HG03039 (cell line): ENCODE measurements around the gene OR2F2.

Source experiments
- ATAC-seq: cut with Tn5 transposase; IDR thresholded peaks from one replicate; pipeline ENCODE4 v1.9.1; 2021; ENCODE audit warnings: mild to moderate bottlenecking, moderate library complexity; ENCODE audit not compliant: unreplicated experiment

The OR2F2 gene

GRCh38 chr7:143913945-143914615, 21.0 kb upstream of the OR2F2 start:
- ATAC-seq, result no peak

DNA sequence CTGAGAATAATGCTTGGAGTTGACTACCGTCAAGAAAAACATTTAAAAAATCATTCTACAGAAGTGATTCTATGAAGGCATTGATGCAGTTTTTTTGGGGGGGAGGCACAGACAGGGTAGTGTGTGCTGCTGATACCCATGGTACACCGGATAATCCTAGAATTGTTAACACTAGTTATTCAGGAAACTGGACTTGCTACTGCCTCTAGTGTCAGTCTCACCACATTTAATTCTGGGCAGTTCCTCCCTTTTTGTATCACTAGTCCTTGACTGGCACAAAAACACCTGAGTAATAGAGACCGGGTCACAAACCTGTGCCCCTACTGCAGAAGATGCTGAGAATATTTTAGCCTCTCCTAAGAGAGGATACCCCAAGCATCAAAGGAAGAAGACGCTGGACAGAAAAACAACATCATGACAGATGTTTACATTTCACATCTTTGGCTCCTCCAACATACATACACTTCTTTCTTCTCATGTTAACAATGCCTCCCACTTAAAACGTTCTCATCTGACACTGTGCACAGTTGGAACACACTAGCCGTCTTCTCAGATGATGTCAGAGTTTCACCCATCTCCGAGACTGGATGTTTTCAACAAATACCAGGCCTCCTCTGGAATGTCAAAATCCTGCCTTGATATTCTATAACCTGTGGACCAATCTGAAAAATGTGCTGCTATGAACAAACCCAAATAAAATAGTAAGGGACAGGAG, 19.9 kb upstream of the OR2F2 start:
- ATAC-seq, result no peak

DNA sequence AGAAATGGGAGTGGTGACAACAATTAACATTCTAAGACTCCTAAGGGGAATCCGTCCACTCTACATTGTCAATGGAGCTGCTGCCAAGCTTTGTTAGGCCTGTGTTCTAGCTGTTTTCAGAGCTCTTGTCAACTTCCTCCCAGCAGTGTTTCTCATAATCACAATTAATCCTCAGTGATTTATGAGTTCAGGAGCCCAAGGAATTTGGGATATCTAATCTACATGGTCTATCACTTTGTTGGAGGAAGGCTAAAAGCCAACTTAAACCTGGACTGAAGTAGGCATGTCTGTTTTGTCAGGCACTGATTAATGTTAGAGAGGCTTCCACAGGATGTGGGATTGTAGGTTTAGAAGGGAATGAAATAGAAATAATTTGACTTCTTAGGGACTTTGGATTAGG, 10.2 kb upstream of the OR2F2 start:
- no peak for ATAC-seq

GRCh38 chr7:143929224-143929920, 5.7 kb upstream of the OR2F2 start:
- ATAC-seq, result peak; percentile 67

- ATAC-seq, result no peak
Measured at GRCh38 chr7:143931739-143932138, 3.3 kb upstream of the OR2F2 start.

DNA sequence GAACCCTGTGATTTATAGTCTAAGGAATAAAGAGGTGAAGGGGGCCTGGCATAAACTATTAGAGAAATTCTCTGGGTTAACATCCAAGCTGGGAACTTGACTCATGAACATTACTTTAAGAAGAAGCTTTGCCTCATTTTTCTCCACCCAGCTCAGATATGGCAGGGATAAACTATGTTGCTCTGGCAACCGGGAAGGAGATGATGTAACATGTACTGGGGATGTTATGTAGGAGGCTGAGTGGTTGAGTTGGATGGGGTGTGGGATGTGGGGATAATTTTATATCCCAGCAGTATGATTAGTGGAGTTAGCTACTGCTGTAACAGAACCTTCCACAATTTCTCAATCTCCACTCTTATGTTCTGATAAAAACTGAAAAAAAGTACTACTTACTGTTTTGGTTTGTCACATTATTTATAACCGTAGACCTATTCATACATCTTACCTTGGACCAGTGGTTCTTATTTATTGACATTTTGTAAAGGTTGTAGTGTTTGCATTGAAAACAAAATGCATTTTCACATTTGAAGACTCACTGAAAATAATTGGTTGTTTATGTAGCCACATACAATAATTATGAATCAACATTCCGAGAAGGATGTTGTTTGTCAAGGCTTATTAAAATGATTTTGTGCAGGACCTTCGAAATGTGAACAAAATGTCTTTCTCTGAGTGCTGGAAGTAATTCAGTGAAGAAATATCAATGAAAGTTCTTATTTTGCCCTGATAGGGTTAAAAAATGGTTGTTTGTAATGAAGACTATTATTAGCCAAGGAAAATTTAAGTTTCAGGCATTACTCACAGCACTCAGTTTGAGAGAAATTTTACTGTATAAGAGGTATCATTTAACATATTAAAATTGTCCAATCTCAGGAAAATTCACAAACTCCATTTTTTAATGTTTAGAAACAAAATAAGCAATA, 1.3 kb downstream of the OR2F2 start:
- no peak for ATAC-seq

GRCh38 chr7:143938379-143939243, 3.6 kb downstream of the OR2F2 start:
- ATAC-seq, result no peak

DNA sequence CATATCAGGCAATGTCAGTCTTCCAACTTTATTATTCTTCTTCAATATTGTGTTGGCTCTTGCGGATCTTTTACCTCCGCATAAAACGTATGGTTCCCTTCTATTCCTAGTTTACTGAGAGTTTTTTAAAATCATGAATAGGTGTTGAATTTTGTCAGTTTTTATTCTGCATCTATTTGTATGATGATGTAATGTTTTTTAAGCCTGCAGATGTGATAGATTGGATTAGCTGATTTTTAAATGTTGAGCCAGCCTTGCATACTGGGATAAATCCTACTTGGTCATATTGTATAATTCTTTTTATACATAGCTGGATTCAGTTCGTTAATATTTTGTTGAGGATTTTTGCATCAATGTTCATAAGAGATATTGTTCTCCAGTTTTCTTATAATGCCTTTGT, 10.4 kb downstream of the OR2F2 start:
- no peak for ATAC-seq

DNA sequence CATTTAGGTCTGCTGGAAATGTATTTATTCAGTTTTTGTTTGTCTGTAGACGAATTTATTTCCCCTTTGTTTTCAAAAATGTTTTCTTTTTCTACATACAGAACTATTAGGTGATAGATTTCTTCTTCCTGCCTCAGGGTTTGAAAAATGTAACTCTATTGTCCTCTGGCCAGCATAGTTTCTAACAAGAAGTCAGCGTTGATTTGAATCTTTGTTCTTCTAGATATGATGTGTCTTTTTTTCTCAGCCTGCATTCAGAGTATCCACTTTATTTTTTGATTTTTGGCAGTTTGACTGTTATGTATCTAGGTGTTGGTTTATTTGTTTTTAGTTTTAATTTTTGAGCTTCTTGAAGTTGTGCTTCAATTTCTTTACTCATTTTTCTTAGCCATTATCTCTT, 12.1 kb downstream of the OR2F2 start:
- ATAC-seq, result no peak

DNA sequence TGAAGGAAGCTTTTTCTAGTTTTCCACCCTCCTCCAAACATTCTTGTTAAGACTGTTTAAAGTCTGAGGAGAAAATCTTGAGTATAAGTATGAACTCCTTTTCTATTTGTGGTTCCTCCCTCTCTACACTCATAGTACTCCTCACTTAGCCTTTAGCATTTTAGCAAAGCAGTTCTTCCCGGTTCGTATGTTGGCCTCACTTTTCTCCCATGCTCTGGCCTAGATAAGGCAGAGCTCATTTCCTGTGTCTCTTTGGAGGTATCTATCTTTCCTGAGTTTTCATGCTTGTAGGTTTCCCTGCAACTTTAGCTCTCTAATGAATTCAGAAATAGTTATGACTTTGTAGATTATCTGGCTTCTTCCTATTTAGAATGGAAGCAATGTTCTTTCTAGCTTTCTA, 13.7 kb downstream of the OR2F2 start:
- no peak for ATAC-seq

- no peak for ATAC-seq
Measured at GRCh38 chr7:143953421-143953820, 18.4 kb downstream of the OR2F2 start.

DNA sequence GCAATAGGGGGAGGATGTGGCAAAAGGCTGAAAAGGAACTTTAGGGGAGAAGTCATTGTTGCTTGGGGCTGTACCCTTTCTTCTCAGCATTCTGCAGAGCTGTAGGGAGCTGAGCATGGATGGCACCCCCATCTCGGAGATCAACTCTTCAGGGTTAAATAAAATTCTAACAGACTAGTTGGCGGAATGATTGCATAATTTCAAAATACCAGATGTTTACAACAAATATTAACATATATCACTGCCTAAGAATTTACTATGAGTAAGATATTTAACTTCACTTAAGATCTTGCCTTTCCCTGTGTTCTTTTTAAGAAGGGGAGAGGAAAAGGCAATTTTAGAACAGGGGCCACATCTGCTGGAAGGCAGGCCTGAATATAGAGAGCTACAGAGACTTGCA, 19.1 kb downstream of the OR2F2 start:
- no peak for ATAC-seq

- no peak for ATAC-seq
Measured at GRCh38 chr7:143954544-143954943, 19.5 kb downstream of the OR2F2 start, which contains the start of gene OR2F1. Gene OR2F1 (plus strand): TSS chr7:143954844. CDS start chr7:143959971, 5,127 bp downstream.

DNA sequence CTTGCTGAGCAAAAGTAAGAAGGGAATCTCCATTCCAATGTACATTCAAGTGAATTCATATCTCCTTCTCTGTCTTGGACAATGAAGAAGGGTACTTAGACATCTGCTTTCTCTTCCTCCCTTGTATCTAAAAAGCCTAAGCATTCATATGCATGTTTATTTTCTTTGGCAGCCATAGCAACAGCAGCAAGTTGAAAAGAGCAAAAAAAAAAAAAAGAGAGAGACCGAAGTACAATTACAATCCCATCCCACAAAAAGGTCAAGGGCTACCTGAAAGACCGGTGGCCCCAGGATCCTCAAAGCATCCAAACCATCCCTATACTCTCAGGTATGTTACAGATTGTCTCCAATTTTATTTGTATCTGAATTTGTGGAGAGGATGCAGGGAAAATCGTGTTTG, 23.7 kb downstream of the OR2F2 start:
- ATAC-seq, result no peak

- ATAC-seq, result no peak
Measured at GRCh38 chr7:143960813-143961610, 26.0 kb downstream of the OR2F2 start.

DNA sequence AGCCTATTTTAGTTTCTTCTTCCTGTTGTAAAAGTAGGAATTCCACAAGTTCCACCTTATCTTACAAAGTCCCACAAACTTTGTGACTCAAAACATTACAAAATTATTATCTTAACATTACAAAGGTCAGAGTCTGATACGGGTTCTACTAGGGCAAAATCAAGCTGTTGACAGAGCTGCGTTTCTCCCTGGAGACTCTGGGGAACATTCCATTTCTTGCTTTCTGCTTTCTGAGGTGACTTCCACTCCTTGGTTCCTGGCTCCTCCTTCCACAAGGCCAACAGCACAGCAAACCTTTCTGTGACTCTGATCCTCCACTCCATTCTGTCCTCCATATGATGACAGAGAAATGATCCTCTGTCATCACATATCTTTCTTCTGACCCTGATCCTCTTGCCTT, 30.2 kb downstream of the OR2F2 start:
- no peak for ATAC-seq

- no peak for ATAC-seq
Measured at GRCh38 chr7:143967398-143967797, 32.4 kb downstream of the OR2F2 start.

GRCh38 chr7:143973870-143974416, 38.9 kb downstream of the OR2F2 start:
- ATAC-seq, result no peak

DNA sequence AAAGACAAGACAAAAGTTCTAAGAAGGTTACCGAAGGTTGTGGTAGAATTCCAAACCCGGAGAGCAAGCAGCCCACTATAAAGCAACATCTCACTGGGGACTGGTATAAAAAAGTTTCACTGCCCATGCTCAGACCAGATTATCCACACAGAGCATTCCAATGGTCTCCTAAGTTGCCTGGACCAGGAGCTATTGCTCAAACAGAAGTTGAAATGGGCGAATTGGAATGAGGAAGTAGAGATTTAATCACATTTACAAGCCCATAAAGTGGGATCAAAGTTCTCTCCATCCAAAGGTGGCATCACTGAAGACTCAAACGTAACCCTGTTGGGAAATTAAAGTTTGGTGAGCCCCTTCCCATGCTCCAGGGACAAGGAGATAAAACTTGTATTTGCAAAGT, 39.4 kb downstream of the OR2F2 start:
- no peak for ATAC-seq
